IMR-90 (cell line): Measurements from ENCODE around the gene NF1.
"Not testable (repeated sequence)": the region's sequence is repeated elsewhere in the genome, so short reads cannot be mapped to it uniquely, and the experiment has no call there.

Experiments
- CEBPB ChIP-seq: IDR thresholded peaks from 2 replicates; pipeline ENCODE4 v1.6.1; 2012; ENCODE audit warnings: low read depth, low read length, improper control_type of control experiment
- CTCF ChIP-seq: conservative IDR thresholded peaks from 2 replicates; pipeline ENCODE4 v1.5.1; 2012; ENCODE audit warnings: mild to moderate bottlenecking, low read depth, low read length, improper control_type of control experiment
- RAD21 ChIP-seq: IDR thresholded peaks from 2 replicates; pipeline ENCODE4 v1.6.1; 2012; ENCODE audit warnings: low read length, improper control_type of control experiment
- RFX5 ChIP-seq: IDR thresholded peaks from 2 replicates; pipeline ENCODE4 v1.8.0; 2012; ENCODE audit warnings: low read depth, mild to moderate bottlenecking, low read length, moderate library complexity

- not testable (repeated sequence) for TF ChIP-seq CTCF, RAD21, CEBPB, RFX5
Measured at GRCh38 chr17:31262923-31263322, 168.1 kb downstream of the NF1 start.
